WTC11 (cell line): ENCODE measurements around the gene CBX5.

Source experiments
- ATF1 ChIP-seq: sonication (generic); formaldehyde crosslinking; IDR thresholded peaks from 2 replicates; pipeline ENCODE4 v1.8.1; 2023; ENCODE audit warnings: mild to moderate bottlenecking, moderate library complexity, missing genetic modification reagents
- FOXK1 ChIP-seq: sonication (generic); formaldehyde crosslinking; IDR thresholded peaks from 2 replicates; pipeline ENCODE4 v1.8.0; 2022; ENCODE audit warnings: mild to moderate bottlenecking, moderate library complexity, missing genetic modification reagents
- KAT7 ChIP-seq: sonication (generic); formaldehyde crosslinking; IDR thresholded peaks from 2 replicates; pipeline ENCODE4 v1.8.1; 2023; ENCODE audit warnings: missing genetic modification reagents, mild to moderate bottlenecking, borderline replicate concordance
- NFYB ChIP-seq: sonication (generic); formaldehyde crosslinking; conservative IDR thresholded peaks from 2 replicates; pipeline ENCODE4 v1.8.0; 2022; ENCODE audit warnings: low read depth, missing genetic modification reagents
- NR2C2 ChIP-seq: sonication (generic); formaldehyde crosslinking; IDR thresholded peaks from 2 replicates; pipeline ENCODE4 v1.8.0; 2022; ENCODE audit warnings: mild to moderate bottlenecking, missing genetic modification reagents
- SP1 ChIP-seq: sonication (generic); formaldehyde crosslinking; conservative IDR thresholded peaks from 2 replicates; pipeline ENCODE4 v1.8.1; 2022; ENCODE audit warnings: missing genetic modification reagents
- TF ChIP-seq, protein P1 (sequence below): fragments of 200-600 bp; IDR thresholded peaks from 2 replicates; pipeline ENCODE4 v1.8.0; 2022; ENCODE audit warnings: antibody characterized with exemption
- TF ChIP-seq, protein P2 (sequence below): sonication (generic); formaldehyde crosslinking; IDR thresholded peaks from 2 replicates; pipeline ENCODE4 v1.8.0; 2022; ENCODE audit warnings: mild to moderate bottlenecking, missing genetic modification reagents
- TF ChIP-seq, protein P3 (sequence below): sonication (generic); formaldehyde crosslinking; IDR thresholded peaks from 2 replicates; pipeline ENCODE4 v1.8.1; 2023; ENCODE audit warnings: mild to moderate bottlenecking, moderate library complexity, missing genetic modification reagents
- TF ChIP-seq, protein P4 (sequence below): sonication (generic); formaldehyde crosslinking; IDR thresholded peaks from 2 replicates; pipeline ENCODE4 v1.8.1; 2023; ENCODE audit warnings: mild to moderate bottlenecking, missing genetic modification reagents, moderate library complexity
- TF ChIP-seq, protein P5 (sequence below): fragments of 250-450 bp; sonication (Bioruptor Pico); conservative IDR thresholded peaks from 2 replicates; pipeline ENCODE4 v1.9.0; 2021; ENCODE audit warnings: mild to moderate bottlenecking
- TF ChIP-seq, protein P6 (sequence below): sonication (generic); formaldehyde crosslinking; IDR thresholded peaks from 2 replicates; pipeline ENCODE4 v1.8.0; 2022; ENCODE audit warnings: mild to moderate bottlenecking, missing genetic modification reagents

DNA sequence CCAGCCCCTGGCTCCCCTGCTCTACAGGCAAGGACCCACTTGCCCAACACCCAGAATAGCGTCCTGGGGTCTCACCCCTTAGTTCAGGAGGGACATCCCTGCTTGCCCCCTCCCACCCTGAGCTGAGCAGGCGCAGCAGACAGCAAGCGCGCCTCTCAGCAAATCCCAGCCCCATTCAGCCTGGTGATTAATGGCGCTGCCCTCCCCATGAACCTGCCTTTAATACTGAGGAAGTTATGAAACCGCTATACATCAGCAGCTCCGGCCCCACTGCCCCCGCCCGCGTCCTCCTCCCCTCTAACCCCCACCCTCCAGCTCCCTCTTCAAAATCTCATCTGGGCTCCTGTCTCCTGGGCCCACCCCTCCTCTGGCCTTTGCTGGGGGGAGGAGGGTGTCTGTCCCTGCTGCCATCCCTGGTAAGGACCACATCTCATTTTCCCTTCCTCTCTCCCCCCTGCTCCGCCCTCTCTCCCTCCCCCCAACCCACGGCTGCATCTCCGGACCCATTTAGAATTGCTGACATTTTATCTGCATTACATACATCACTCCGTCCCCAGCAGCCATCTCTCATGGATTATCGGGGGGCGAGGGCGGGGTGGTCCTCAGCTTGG lies 84.1 kb downstream of the CBX5 start:
- TF ChIP-seq, protein P1, sequence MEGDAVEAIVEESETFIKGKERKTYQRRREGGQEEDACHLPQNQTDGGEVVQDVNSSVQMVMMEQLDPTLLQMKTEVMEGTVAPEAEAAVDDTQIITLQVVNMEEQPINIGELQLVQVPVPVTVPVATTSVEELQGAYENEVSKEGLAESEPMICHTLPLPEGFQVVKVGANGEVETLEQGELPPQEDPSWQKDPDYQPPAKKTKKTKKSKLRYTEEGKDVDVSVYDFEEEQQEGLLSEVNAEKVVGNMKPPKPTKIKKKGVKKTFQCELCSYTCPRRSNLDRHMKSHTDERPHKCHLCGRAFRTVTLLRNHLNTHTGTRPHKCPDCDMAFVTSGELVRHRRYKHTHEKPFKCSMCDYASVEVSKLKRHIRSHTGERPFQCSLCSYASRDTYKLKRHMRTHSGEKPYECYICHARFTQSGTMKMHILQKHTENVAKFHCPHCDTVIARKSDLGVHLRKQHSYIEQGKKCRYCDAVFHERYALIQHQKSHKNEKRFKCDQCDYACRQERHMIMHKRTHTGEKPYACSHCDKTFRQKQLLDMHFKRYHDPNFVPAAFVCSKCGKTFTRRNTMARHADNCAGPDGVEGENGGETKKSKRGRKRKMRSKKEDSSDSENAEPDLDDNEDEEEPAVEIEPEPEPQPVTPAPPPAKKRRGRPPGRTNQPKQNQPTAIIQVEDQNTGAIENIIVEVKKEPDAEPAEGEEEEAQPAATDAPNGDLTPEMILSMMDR: no peak
- TF ChIP-seq NR2C2 (CRISPR knock-in tag) (no peak), KAT7 (no peak), SP1 (CRISPR knock-in tag) (no peak), FOXK1 (CRISPR knock-in tag) (no peak), NFYB (CRISPR knock-in tag) (no peak), ATF1 (CRISPR knock-in tag) (no peak)
- TF ChIP-seq, protein P2, sequence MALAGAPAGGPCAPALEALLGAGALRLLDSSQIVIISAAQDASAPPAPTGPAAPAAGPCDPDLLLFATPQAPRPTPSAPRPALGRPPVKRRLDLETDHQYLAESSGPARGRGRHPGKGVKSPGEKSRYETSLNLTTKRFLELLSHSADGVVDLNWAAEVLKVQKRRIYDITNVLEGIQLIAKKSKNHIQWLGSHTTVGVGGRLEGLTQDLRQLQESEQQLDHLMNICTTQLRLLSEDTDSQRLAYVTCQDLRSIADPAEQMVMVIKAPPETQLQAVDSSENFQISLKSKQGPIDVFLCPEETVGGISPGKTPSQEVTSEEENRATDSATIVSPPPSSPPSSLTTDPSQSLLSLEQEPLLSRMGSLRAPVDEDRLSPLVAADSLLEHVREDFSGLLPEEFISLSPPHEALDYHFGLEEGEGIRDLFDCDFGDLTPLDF (CRISPR knock-in tag): no peak
- TF ChIP-seq, protein P3, sequence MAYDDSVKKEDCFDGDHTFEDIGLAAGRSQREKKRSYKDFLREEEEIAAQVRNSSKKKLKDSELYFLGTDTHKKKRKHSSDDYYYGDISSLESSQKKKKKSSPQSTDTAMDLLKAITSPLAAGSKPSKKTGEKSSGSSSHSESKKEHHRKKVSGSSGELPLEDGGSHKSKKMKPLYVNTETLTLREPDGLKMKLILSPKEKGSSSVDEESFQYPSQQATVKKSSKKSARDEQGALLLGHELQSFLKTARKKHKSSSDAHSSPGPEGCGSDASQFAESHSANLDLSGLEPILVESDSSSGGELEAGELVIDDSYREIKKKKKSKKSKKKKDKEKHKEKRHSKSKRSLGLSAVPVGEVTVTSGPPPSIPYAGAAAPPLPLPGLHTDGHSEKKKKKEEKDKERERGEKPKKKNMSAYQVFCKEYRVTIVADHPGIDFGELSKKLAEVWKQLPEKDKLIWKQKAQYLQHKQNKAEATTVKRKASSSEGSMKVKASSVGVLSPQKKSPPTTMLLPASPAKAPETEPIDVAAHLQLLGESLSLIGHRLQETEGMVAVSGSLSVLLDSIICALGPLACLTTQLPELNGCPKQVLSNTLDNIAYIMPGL (CRISPR knock-in tag): no peak
- TF ChIP-seq, protein P4, sequence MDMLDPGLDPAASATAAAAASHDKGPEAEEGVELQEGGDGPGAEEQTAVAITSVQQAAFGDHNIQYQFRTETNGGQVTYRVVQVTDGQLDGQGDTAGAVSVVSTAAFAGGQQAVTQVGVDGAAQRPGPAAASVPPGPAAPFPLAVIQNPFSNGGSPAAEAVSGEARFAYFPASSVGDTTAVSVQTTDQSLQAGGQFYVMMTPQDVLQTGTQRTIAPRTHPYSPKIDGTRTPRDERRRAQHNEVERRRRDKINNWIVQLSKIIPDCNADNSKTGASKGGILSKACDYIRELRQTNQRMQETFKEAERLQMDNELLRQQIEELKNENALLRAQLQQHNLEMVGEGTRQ: no peak
- TF ChIP-seq, protein P5, sequence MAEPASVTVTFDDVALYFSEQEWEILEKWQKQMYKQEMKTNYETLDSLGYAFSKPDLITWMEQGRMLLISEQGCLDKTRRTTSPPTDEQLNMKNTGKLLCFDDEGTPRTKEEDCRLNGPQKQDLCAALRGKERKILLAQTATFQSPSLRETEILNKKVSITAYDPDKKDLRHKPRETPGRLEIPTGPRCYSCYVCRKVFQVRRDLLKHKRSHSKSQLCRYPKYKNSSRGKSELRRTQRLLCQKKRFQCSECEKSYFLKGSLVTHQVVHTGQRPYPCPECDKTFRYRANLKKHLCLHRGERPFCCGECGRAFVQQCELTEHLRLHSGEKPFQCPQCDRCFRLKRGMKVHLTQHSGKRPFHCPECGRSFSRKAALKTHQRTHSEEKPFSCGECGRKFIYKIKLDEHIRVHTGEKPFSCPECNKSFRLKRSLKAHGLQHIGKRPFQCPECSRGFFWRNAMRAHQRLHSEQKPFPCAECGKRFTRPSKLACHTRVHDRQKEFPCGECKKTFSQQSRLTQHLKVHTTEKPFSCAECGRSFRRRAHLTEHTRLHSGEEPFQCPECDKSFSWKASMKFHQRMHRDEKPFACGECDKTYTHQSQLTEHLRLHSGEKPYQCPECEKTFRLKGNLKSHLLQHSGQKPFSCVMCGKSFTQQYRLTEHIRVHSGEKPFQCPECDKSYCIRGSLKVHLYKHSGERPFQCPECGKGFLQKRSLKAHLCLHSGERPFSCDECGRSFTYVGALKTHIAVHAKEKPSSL: no peak
- TF ChIP-seq, protein P6, sequence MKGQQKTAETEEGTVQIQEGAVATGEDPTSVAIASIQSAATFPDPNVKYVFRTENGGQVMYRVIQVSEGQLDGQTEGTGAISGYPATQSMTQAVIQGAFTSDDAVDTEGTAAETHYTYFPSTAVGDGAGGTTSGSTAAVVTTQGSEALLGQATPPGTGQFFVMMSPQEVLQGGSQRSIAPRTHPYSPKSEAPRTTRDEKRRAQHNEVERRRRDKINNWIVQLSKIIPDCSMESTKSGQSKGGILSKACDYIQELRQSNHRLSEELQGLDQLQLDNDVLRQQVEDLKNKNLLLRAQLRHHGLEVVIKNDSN: no peak
